ENCODE measurements around the gene ELAVL2.

DNA sequence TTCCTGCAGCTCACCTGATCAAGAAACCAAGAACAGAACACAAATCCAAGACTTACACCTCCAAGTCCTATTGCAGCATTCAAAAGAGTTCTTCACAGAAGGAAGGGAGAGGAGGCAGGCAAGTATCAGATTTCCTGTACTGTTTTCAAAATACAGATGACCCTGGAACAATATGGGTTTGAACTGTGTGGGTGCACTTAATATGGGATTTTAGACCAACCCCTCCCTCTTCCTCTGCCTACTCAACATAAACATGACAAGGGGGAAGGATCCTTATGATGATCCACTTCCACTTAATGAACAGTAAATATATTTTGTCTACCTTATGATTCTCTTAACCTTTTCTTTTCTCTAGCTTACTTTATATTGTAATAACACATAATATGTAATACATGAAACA is 104.6 kb downstream of the ELAVL2 start:
- TF ChIP-seq POLR2AphosphoS5 (IDR thresholded peaks at IDR 0.05) (no peak), POLR2A (IDR thresholded peaks at IDR 0.05) (no peak), EP300 (IDR thresholded peaks at IDR 0.05) (no peak)
- TF ChIP-seq, protein P1, sequence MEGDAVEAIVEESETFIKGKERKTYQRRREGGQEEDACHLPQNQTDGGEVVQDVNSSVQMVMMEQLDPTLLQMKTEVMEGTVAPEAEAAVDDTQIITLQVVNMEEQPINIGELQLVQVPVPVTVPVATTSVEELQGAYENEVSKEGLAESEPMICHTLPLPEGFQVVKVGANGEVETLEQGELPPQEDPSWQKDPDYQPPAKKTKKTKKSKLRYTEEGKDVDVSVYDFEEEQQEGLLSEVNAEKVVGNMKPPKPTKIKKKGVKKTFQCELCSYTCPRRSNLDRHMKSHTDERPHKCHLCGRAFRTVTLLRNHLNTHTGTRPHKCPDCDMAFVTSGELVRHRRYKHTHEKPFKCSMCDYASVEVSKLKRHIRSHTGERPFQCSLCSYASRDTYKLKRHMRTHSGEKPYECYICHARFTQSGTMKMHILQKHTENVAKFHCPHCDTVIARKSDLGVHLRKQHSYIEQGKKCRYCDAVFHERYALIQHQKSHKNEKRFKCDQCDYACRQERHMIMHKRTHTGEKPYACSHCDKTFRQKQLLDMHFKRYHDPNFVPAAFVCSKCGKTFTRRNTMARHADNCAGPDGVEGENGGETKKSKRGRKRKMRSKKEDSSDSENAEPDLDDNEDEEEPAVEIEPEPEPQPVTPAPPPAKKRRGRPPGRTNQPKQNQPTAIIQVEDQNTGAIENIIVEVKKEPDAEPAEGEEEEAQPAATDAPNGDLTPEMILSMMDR (IDR thresholded peaks at IDR 0.05) = no peak
